Gastroesophageal sphincter (tissue), 4 donors: Measurements from ENCODE around the gene PEX1. TPM values are rescaled to one million over a fixed set of nuclear protein-coding genes. Genes with fewer than 3 reads are reported as not detected.

ENCODE experiments used
- ATAC-seq: fragments of 150-250 bp; one replicate; pipeline ENCODE4 v1.9.1; 2016; ENCODE audit warnings: mild to moderate bottlenecking, moderate library complexity
- H3K27ac ChIP-seq, 4 donors: fragments of 200-600 bp; sonication (generic) in 3 of 4; 1 replicate in 3 of 4; 2 replicates in 1 of 4; pipeline ENCODE4 v1.5.1; 2016 to 2019
- H3K27me3 ChIP-seq: fragments of 200-600 bp; sonication (generic); one replicate; pipeline ENCODE4 v1.5.1; 2019
- H3K36me3 ChIP-seq, 2 donors: fragments of 200-600 bp; sonication (generic); one replicate each; pipeline ENCODE4 v1.5.1; 2019; ENCODE audit warnings: control low read depth in 1 of 2
- H3K4me1 ChIP-seq, 3 donors: fragments of 200-600 bp; sonication (generic); 1 replicate in 2 of 3; 2 replicates in 1 of 3; pipeline ENCODE4 v1.5.1; 2016 to 2019; ENCODE audit warnings: control low read depth in 2 of 3
- H3K4me3 ChIP-seq, 2 donors: fragments of 200-600 bp; sonication (generic); one replicate each; pipeline ENCODE4 v1.5.1; 2019; ENCODE audit warnings: mild to moderate bottlenecking in 1 of 2, moderate library complexity in 1 of 2
- H3K9me3 ChIP-seq, 3 donors: fragments of 200-600 bp; sonication (generic); one replicate each; pipeline ENCODE4 v1.5.1; 2017 to 2019; ENCODE audit warnings: control low read depth in 2 of 3
- CTCF ChIP-seq, 4 experiments: fragments of 200-600 bp in 2 of 4; fragments of 450-650 bp in 2 of 4; sonication (generic) in 1 of 4; IDR thresholded peaks; one replicate each; pipeline ENCODE4 v1.5.1; 2017 to 2019; ENCODE audit warnings: antibody characterized with exemption in 4 of 4, mild to moderate bottlenecking in 2 of 4, moderate library complexity in 2 of 4
- EP300 ChIP-seq: sonication (generic); formaldehyde crosslinking; IDR thresholded peaks from one replicate; pipeline ENCODE4 v1.6.1; 2017; ENCODE audit warnings: antibody characterized with exemption, mild to moderate bottlenecking
- POLR2A ChIP-seq, 2 donors: fragments of 450-650 bp; IDR thresholded peaks; one replicate each; pipeline ENCODE4 v1.6.1; 2017; ENCODE audit warnings: antibody characterized with exemption in 2 of 2, mild to moderate bottlenecking in 2 of 2, moderate library complexity in 1 of 2
- POLR2AphosphoS5 ChIP-seq: sonication (generic); formaldehyde crosslinking; IDR thresholded peaks from one replicate; pipeline ENCODE4 v1.6.1; 2017; ENCODE audit warnings: antibody characterized with exemption
- WGBS, 2 donors: methylation state at CpG; one replicate each; pipeline ENCODE4 v1.1.5; 2018; ENCODE audit warnings: low coverage in 1 of 2; 5-methylcytosine and 5-hydroxymethylcytosine counted together
- total RNA-seq, 4 donors: library from RNA; depleted of rRNA; stranded (reverse); fragments of >200 nt; gene quantifications; one replicate each; pipeline ENCODE4 v1.1.0, GENCODE V29; 2016

PEX1 gene
- total RNA-seq, 4 donors from 2014 or later, result 12.7 to 46.4 (median 18.2) TPM

DNA sequence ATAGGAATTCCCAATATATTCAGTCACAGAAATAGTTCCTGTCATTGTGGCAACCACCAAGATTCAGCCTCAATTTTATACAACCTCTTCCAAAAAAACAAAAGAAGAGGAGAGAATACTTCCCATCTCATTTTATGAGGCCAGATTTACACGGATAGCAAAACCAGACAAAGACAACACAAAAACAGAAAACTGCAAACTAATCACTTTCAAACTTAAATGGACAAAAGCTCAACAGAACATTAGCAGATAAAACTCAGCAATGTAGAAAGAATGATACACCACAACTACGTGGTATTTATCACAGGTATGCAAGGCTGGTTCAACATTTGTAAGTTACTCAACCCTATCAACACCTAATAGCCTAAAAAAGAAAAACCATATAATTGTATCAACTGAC lies 22.0 kb downstream of the PEX1 start:
- H3K4me3 ChIP-seq, result no peak overlapping the region
- TF ChIP-seq EP300 (no peak), CTCF (IDR thresholded peaks at IDR 0.05) (no peak), POLR2A (IDR thresholded peaks at IDR 0.05) (no peak), POLR2AphosphoS5 (no peak)
- peaks cover 3 to 100% of the 10 kb centered on the region in 2 donors for H3K36me3 ChIP-seq
- H3K27ac ChIP-seq, result no peak overlapping the region
- no peak for ATAC-seq
- no peaks in the 10 kb centered on the region for H3K27me3 ChIP-seq
- H3K9me3 ChIP-seq, result no peaks in the 10 kb centered on the region
- no peaks in the 10 kb centered on the region for H3K4me1 ChIP-seq
- 63 to 87% methylated on average over 2 of the region's 2 CpGs for WGBS, 2 donors

GRCh38 chr7:92504563-92504962 lies 23.8 kb downstream of the PEX1 start:
- Histone ChIP-seq H3K27me3 (no peaks in the 10 kb centered on the region), H3K27ac (no peak overlapping the region), H3K4me3 (no peak overlapping the region), H3K4me1 (no peaks in the 10 kb centered on the region), H3K36me3 (peaks cover 3 to 100% of the 10 kb centered on the region in 2 donors), H3K9me3 (no peaks in the 10 kb centered on the region)
- TF ChIP-seq CTCF (IDR thresholded peaks at IDR 0.05), result no peak
- TF ChIP-seq POLR2A (IDR thresholded peaks at IDR 0.05), result no peak
- TF ChIP-seq POLR2AphosphoS5, result no peak
- no peak for TF ChIP-seq EP300
- 71 to 86% methylated on average over 1 to 3 of the region's 3 CpGs for WGBS, 2 donors
- ATAC-seq, result no peak

DNA sequence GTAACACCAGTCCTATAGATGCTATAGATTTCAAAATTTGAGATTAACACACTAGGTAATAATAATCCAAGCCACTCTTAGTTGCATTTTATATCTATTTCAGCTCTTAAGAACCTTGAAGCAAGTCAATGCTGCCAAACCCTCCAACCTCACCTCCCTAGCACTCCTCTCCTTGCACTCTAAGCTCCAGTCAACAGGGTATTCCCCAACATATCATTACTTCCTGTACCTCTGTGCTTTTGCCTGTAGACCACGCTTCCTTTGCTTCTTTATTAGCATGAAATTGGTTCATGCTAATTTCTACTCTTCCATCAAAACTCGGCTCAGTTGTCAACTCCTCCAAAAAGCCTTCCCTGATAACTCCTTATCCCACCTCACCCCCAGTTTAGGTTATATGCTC lies 24.6 kb downstream of the PEX1 start:
- Histone ChIP-seq H3K4me1 (no peaks in the 10 kb centered on the region), H3K27me3 (no peaks in the 10 kb centered on the region), H3K4me3 (no peak overlapping the region), H3K9me3 (no peaks in the 10 kb centered on the region), H3K36me3 (peaks cover 3 to 100% of the 10 kb centered on the region in 2 donors), H3K27ac (no peak overlapping the region)
- WGBS, 2 donors, result 83 to 86% methylated on average over 1 to 2 of the region's 2 CpGs
- no peak for ATAC-seq
- TF ChIP-seq POLR2A (IDR thresholded peaks at IDR 0.05) (no peak), CTCF (IDR thresholded peaks at IDR 0.05) (no peak), EP300 (no peak), POLR2AphosphoS5 (no peak)

DNA sequence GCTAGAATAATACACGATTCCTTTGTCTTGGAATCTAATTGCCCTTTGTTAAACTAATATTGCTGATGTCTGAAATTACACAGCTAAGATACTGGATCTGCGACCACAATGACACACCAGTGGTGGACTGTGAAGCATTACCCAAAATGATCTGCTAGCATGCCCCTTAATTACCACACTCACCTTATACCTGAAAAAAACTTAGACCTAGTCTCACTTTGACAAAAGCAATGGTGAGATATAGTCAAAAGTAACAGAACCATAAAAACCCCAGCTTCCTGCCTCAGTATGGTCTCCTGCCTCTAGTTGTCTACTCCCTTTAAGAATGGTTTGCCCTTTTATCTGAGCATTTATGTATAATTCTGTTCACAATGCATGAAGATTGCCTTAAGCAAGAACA lies 29.8 kb downstream of the PEX1 start:
- no peaks in the 10 kb centered on the region for H3K4me1 ChIP-seq
- TF ChIP-seq EP300 (no peak), CTCF (IDR thresholded peaks at IDR 0.05) (no peak), POLR2AphosphoS5 (no peak), POLR2A (IDR thresholded peaks at IDR 0.05) (no peak)
- no peak overlapping the region for H3K4me3 ChIP-seq
- H3K27ac ChIP-seq, result no peak overlapping the region
- no peak for ATAC-seq
- peaks cover 0 to 98% of the 10 kb centered on the region in 2 donors for H3K36me3 ChIP-seq
- 94 to 100% methylated on average over 2 of the region's 2 CpGs for WGBS, 2 donors
- no peaks in the 10 kb centered on the region for H3K9me3 ChIP-seq
- no peaks in the 10 kb centered on the region for H3K27me3 ChIP-seq

GRCh38 chr7:92496876-92497275 lies 31.4 kb downstream of the PEX1 start:
- Histone ChIP-seq H3K4me1 (no peaks in the 10 kb centered on the region), H3K27ac (no peak overlapping the region), H3K36me3 (peaks cover 2 to 98% of the 10 kb centered on the region in 2 donors), H3K9me3 (no peaks in the 10 kb centered on the region), H3K4me3 (no peak overlapping the region), H3K27me3 (no peaks in the 10 kb centered on the region)
- TF ChIP-seq POLR2A (IDR thresholded peaks at IDR 0.05) (no peak), EP300 (no peak), POLR2AphosphoS5 (no peak), CTCF (IDR thresholded peaks at IDR 0.05) (no peak)
- WGBS, 2 donors, result 80 to 81% methylated on average over 2 of the region's 2 CpGs
- no peak for ATAC-seq
